DOHH2 (cell line): ENCODE data around the gene GSG1L.

Source experiments
- H3F3A ChIP-seq: fragments of 200-600 bp; sonication (generic), shearing (Covaris generic); 2 replicates; pipeline ENCODE4 v1.6.0; 2016; ENCODE audit warnings: antibody characterized with exemption, mild to moderate bottlenecking; ENCODE audit not compliant: control insufficient read depth, insufficient read depth
- H3K27ac ChIP-seq: fragments of 200-600 bp; sonication (generic); 2 replicates; pipeline ENCODE4 v1.5.1; 2014; ENCODE audit warnings: low read depth, mild to moderate bottlenecking, low read length, moderate library complexity
- H3K27me3 ChIP-seq: fragments of 200-600 bp; sonication (generic); 2 replicates; pipeline ENCODE4 v1.6.1; 2014; ENCODE audit warnings: mild to moderate bottlenecking, low read length, mixed read lengths; ENCODE audit not compliant: control insufficient read depth
- H3K36me3 ChIP-seq: fragments of 200-600 bp; sonication (generic); 2 replicates; pipeline ENCODE4 v1.6.1; 2014; ENCODE audit warnings: mild to moderate bottlenecking, low read length, moderate library complexity, mixed read lengths; ENCODE audit not compliant: control insufficient read depth
- H3K4me1 ChIP-seq: fragments of 200-600 bp; sonication (generic); 2 replicates; pipeline ENCODE4 v1.6.1; 2014; ENCODE audit warnings: mild to moderate bottlenecking, low read length, mixed read lengths; ENCODE audit not compliant: control insufficient read depth
- H3K4me2 ChIP-seq: fragments of 200-600 bp; sonication (generic); 2 replicates; pipeline ENCODE4 v1.6.0; 2014; ENCODE audit warnings: mild to moderate bottlenecking, low read length, moderate library complexity
- H3K4me3 ChIP-seq: fragments of 200-600 bp; sonication (generic); 2 replicates; pipeline ENCODE4 v1.5.1; 2014; ENCODE audit warnings: mild to moderate bottlenecking, low read length, mixed read lengths
- H3K79me2 ChIP-seq: fragments of 200-600 bp; sonication (generic); 2 replicates; pipeline ENCODE4 v1.6.1; 2014; ENCODE audit warnings: mild to moderate bottlenecking, low read length, mixed read lengths; ENCODE audit not compliant: control insufficient read depth
- H3K9me2 ChIP-seq: fragments of 200-600 bp; sonication (generic); replicated peaks from 2 replicates; pipeline ENCODE4 v1.6.1; 2014; ENCODE audit warnings: mild to moderate bottlenecking, low read length, mixed read lengths; ENCODE audit not compliant: control insufficient read depth
- H3K9me3 ChIP-seq: fragments of 200-600 bp; sonication (generic); 2 replicates; pipeline ENCODE4 v1.6.1; 2014; ENCODE audit warnings: antibody characterized with exemption, low read length, mixed read lengths; ENCODE audit not compliant: control insufficient read depth, insufficient read depth
- H4K20me1 ChIP-seq: fragments of 200-600 bp; sonication (generic); 2 replicates; pipeline ENCODE4 v1.6.0; 2014; ENCODE audit warnings: low read depth, mild to moderate bottlenecking, antibody characterized with exemption, low read length, moderate library complexity; ENCODE audit not compliant: control insufficient read depth, insufficient read depth
- EZH2phosphoT487 ChIP-seq: fragments of 200-600 bp; sonication (generic); IDR thresholded peaks from 2 replicates; pipeline ENCODE4 v1.6.1; 2017; ENCODE audit warnings: borderline replicate concordance, mild to moderate bottlenecking, antibody characterized with exemption, low read length, moderate library complexity, mixed read lengths
- TF ChIP-seq, protein P1 (sequence below): fragments of 200-600 bp; sonication (generic); IDR thresholded peaks from one replicate; pipeline ENCODE4 v1.5.1; 2014; ENCODE audit warnings: antibody characterized with exemption, mild to moderate bottlenecking, low read depth, low read length; ENCODE audit not compliant: poor library complexity, severe bottlenecking

GSG1L gene

DNA sequence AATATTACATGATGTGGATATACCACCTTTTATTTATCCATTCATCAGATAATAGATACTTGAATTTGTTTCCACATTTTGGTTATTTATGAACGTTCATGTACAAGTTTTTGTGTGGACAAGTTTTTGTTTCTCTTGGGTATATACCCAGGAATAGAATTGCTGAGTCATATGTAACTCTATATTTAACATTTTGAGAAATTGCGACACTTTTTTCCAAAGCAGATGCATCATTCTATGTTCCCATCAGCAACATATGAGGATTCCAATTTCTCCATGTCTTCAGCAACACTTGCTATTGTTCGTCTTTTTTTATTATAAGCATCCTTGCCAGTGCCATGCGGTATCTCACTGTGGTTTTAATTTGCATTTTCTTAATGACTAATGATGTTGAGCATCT is 93.9 kb downstream of the GSG1L start:
- H3K4me3 ChIP-seq: no peak overlapping the region
- H3K36me3 ChIP-seq: no peaks in the 10 kb centered on the region
- H3K27me3 ChIP-seq: no peaks in the 10 kb centered on the region
- H4K20me1 ChIP-seq: no peaks in the 10 kb centered on the region
- TF ChIP-seq, protein P1, sequence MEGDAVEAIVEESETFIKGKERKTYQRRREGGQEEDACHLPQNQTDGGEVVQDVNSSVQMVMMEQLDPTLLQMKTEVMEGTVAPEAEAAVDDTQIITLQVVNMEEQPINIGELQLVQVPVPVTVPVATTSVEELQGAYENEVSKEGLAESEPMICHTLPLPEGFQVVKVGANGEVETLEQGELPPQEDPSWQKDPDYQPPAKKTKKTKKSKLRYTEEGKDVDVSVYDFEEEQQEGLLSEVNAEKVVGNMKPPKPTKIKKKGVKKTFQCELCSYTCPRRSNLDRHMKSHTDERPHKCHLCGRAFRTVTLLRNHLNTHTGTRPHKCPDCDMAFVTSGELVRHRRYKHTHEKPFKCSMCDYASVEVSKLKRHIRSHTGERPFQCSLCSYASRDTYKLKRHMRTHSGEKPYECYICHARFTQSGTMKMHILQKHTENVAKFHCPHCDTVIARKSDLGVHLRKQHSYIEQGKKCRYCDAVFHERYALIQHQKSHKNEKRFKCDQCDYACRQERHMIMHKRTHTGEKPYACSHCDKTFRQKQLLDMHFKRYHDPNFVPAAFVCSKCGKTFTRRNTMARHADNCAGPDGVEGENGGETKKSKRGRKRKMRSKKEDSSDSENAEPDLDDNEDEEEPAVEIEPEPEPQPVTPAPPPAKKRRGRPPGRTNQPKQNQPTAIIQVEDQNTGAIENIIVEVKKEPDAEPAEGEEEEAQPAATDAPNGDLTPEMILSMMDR: no peak
- no peak for TF ChIP-seq EZH2phosphoT487
- H3K79me2 ChIP-seq: no peaks in the 10 kb centered on the region
- no peak overlapping the region for H3K27ac ChIP-seq
- H3F3A ChIP-seq: no peaks in the 10 kb centered on the region
- no peaks in the 10 kb centered on the region for H3K4me1 ChIP-seq
- H3K9me3 ChIP-seq: no peaks in the 10 kb centered on the region
- H3K9me2 ChIP-seq: no peaks in the 10 kb centered on the region
- no peak overlapping the region for H3K4me2 ChIP-seq

DNA sequence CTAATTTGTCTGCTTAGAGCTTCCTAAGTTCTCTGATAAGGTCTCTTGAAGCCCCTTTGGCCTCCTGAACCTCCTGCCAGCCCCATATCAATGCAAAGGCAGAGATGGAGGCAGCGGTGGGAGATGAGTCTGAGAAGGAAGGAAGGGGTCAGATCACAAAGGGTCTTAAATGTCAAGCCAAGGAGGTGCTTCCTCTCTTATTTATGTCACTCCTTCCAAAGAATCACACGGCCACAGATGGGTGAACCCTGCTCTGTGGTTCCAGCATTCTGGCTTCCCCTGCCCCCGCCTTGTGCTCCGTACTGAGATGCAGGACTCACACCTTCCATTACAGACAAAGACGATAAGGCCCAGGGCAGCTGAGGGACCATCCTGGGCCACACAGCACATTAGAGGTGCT is 96.3 kb downstream of the GSG1L start:
- no peaks in the 10 kb centered on the region for H3K9me2 ChIP-seq
- H3K9me3 ChIP-seq: no peaks in the 10 kb centered on the region
- H3K27ac ChIP-seq: no peak overlapping the region
- H3K4me1 ChIP-seq: no peaks in the 10 kb centered on the region
- no peaks in the 10 kb centered on the region for H3K79me2 ChIP-seq
- no peak overlapping the region for H3K4me3 ChIP-seq
- no peaks in the 10 kb centered on the region for H4K20me1 ChIP-seq
- H3F3A ChIP-seq: no peaks in the 10 kb centered on the region
- H3K4me2 ChIP-seq: no peak overlapping the region
- TF ChIP-seq, protein P1: no peak
- TF ChIP-seq EZH2phosphoT487: no peak
- H3K27me3 ChIP-seq: no peaks in the 10 kb centered on the region
- no peaks in the 10 kb centered on the region for H3K36me3 ChIP-seq

DNA sequence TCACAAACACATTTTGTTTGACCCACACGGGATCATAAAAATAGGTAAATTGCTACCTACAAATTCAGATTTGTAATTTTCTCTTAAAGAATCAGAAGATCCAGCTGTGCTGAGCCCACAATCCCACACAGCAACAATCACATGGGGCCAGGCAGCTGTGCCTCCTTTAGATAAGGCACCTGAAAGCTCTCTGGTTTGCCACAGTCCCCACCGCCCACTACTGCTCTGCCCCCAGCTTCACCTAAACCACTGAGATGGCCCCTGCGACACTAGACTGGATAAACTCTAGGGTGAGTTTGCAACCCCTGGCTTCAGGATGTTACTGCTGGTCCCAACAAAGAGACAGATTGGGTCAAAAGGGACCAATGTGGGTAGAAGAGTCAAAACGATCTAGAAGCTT is 96.8 kb downstream of the GSG1L start:
- Histone ChIP-seq H3K4me3 (no peak overlapping the region), H3K4me1 (no peaks in the 10 kb centered on the region), H3K36me3 (no peaks in the 10 kb centered on the region), H3K79me2 (no peaks in the 10 kb centered on the region), H3K4me2 (no peak overlapping the region), H3K27ac (no peak overlapping the region), H3K27me3 (no peaks in the 10 kb centered on the region), H3F3A (no peaks in the 10 kb centered on the region), H3K9me2 (no peaks in the 10 kb centered on the region), H3K9me3 (no peaks in the 10 kb centered on the region), H4K20me1 (no peaks in the 10 kb centered on the region)
- TF ChIP-seq, protein P1: no peak
- no peak for TF ChIP-seq EZH2phosphoT487

DNA sequence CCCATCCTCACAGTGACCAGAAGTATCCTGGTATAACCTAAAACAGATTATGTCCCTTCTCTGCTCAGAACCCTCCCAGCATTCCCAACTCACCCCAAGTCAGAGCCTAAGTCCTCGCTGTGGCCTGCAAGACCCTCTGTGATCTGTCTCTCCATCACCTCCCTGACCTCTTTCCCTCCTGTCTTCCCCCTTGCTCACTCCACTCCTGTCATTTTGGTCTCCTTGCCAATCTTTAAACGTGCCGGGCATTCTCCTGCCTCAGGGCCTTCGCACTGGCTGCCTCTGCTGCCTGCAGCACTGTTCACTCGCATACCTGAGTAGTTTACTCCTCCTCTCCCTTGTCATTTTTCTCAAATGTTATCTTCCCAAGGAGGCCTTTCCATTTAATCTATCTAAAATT is 97.7 kb downstream of the GSG1L start:
- Histone ChIP-seq H3K36me3 (no peaks in the 10 kb centered on the region), H3K4me2 (no peak overlapping the region), H3K27me3 (no peaks in the 10 kb centered on the region), H3F3A (no peaks in the 10 kb centered on the region), H3K4me1 (no peaks in the 10 kb centered on the region), H3K4me3 (no peak overlapping the region), H3K79me2 (no peaks in the 10 kb centered on the region), H3K9me2 (no peaks in the 10 kb centered on the region), H3K27ac (no peak overlapping the region), H4K20me1 (no peaks in the 10 kb centered on the region), H3K9me3 (no peaks in the 10 kb centered on the region)
- TF ChIP-seq EZH2phosphoT487: no peak
- TF ChIP-seq, protein P1: no peak
